Measurements from ENCODE around the gene GK2.

The GK2 gene

GRCh38 chr4:79402332-79402851 lies 5.6 kb downstream of the GK2 start:
- H3K9ac ChIP-seq (ENCODE audit: low read depth, low read length), result no peak overlapping the region
- no peak overlapping the region for H3K4me3 ChIP-seq (ENCODE audit: low read depth in 1 of 2, low read length in 2 of 2)
- no peaks in the 10 kb centered on the region for H3K27me3 ChIP-seq (ENCODE audit: insufficient read depth, low read length, poor library complexity)
- H4K20me1 ChIP-seq (ENCODE audit: insufficient read depth, low read length), result no peaks in the 10 kb centered on the region
- no peaks in the 10 kb centered on the region for H3K9me3 ChIP-seq (ENCODE audit: insufficient read depth, low read length, severe bottlenecking)
- TF ChIP-seq CTCF (IDR thresholded peaks at IDR 0.05; ENCODE audit: borderline replicate concordance, extremely low read depth, low read length, poor library complexity, severe bottlenecking), result no peak
- TF ChIP-seq EZH2 (IDR thresholded peaks at IDR 0.05; ENCODE audit: borderline replicate concordance, low read depth, low read length, severe bottlenecking), result no peak
- DNase-seq (no peak), ATAC-seq (ENCODE audit: insufficient read depth, low read depth) (no peak)
- no peak overlapping the region for H2AFZ ChIP-seq (ENCODE audit: low read depth, low read length)
- no peaks in the 10 kb centered on the region for H3K4me1 ChIP-seq (ENCODE audit: insufficient read depth, low read length)
- no peak overlapping the region for H3K4me2 ChIP-seq (ENCODE audit: insufficient read depth, low read length)
- no peak overlapping the region for H3K27ac ChIP-seq (ENCODE audit: low read length)
- no peaks in the 10 kb centered on the region for H3K79me2 ChIP-seq (ENCODE audit: insufficient read depth, low read length)
- no peaks in the 10 kb centered on the region for H3K36me3 ChIP-seq (ENCODE audit: insufficient read depth, low read length)

GRCh38 chr4:79399076-79399475 lies 9.0 kb downstream of the GK2 start:
- Histone ChIP-seq H4K20me1 (ENCODE audit: insufficient read depth, low read length) (no peaks in the 10 kb centered on the region), H2AFZ (ENCODE audit: low read depth, low read length) (no peak overlapping the region), H3K79me2 (ENCODE audit: insufficient read depth, low read length) (no peaks in the 10 kb centered on the region), H3K27me3 (ENCODE audit: insufficient read depth, low read length, poor library complexity) (no peaks in the 10 kb centered on the region), H3K4me2 (ENCODE audit: insufficient read depth, low read length) (no peak overlapping the region), H3K36me3 (ENCODE audit: insufficient read depth, low read length) (no peaks in the 10 kb centered on the region), H3K4me1 (ENCODE audit: insufficient read depth, low read length) (0 out of 2 replicates have a peak, but pooled peaks cover 6% of the 10 kb centered on the region), H3K9ac (ENCODE audit: low read depth, low read length) (no peak overlapping the region), H3K27ac (ENCODE audit: low read length) (no peak overlapping the region), H3K9me3 (ENCODE audit: insufficient read depth, low read length, severe bottlenecking) (no peaks in the 10 kb centered on the region), H3K4me3 (ENCODE audit: low read depth in 1 of 2, low read length in 2 of 2) (no peak overlapping the region)
- ATAC-seq (ENCODE audit: insufficient read depth, low read depth), result no peak
- TF ChIP-seq CTCF (IDR thresholded peaks at IDR 0.05; ENCODE audit: borderline replicate concordance, extremely low read depth, low read length, poor library complexity, severe bottlenecking) (no peak), EZH2 (IDR thresholded peaks at IDR 0.05; ENCODE audit: borderline replicate concordance, low read depth, low read length, severe bottlenecking) (no peak)
- no peak for DNase-seq

GRCh38 chr4:79397951-79398350 lies 10.1 kb downstream of the GK2 start:
- Histone ChIP-seq H3K79me2 (ENCODE audit: insufficient read depth, low read length) (no peaks in the 10 kb centered on the region), H3K4me2 (ENCODE audit: insufficient read depth, low read length) (no peak overlapping the region), H3K27ac (ENCODE audit: low read length) (no peak overlapping the region), H3K9ac (ENCODE audit: low read depth, low read length) (no peak overlapping the region), H3K4me3 (ENCODE audit: low read depth in 1 of 2, low read length in 2 of 2) (no peak overlapping the region), H3K36me3 (ENCODE audit: insufficient read depth, low read length) (no peaks in the 10 kb centered on the region), H4K20me1 (ENCODE audit: insufficient read depth, low read length) (no peaks in the 10 kb centered on the region), H3K27me3 (ENCODE audit: insufficient read depth, low read length, poor library complexity) (no peaks in the 10 kb centered on the region), H3K4me1 (ENCODE audit: insufficient read depth, low read length) (0 out of 2 replicates have a peak, but pooled peaks cover 6% of the 10 kb centered on the region), H2AFZ (ENCODE audit: low read depth, low read length) (no peak overlapping the region), H3K9me3 (ENCODE audit: insufficient read depth, low read length, severe bottlenecking) (no peaks in the 10 kb centered on the region)
- ATAC-seq (ENCODE audit: insufficient read depth, low read depth), result no peak
- TF ChIP-seq EZH2 (IDR thresholded peaks at IDR 0.05; ENCODE audit: borderline replicate concordance, low read depth, low read length, severe bottlenecking) (no peak), CTCF (IDR thresholded peaks at IDR 0.05; ENCODE audit: borderline replicate concordance, extremely low read depth, low read length, poor library complexity, severe bottlenecking) (no peak)
- no peak for DNase-seq

All from DND-41 (cell line).